GM21381 (cell line): ENCODE data around the gene EXOSC10.
"Not testable (repeated sequence)": the region's sequence is repeated elsewhere in the genome, so short reads cannot be mapped to it uniquely, and the experiment has no call there.

Source experiments
- ATAC-seq: cut with Tn5 transposase; IDR thresholded peaks from one replicate; pipeline ENCODE4 v1.9.1; 2021; ENCODE audit warnings: mild to moderate bottlenecking, moderate library complexity; ENCODE audit not compliant: unreplicated experiment

Gene EXOSC10

DNA sequence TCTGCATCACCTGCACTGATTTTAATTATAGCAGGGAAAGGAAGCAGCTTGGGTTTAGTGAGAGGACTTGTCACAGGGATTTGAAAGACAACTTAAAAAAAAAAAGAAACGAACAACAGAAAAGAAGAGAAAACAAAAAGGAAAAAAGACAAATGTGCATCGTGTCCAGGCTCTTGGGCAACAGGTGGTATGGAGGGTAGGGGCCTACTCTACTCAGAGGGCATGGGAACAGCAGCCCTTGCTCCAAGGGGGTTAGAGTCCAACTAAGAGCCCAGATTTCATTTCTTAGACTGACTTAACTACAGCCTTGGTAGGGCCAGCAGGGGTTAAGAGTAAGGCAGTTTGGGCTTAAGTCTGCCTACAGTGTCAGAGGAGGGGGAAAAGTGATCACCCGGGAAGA lies 15.3 kb upstream of the EXOSC10 start:
- ATAC-seq = no peak

DNA sequence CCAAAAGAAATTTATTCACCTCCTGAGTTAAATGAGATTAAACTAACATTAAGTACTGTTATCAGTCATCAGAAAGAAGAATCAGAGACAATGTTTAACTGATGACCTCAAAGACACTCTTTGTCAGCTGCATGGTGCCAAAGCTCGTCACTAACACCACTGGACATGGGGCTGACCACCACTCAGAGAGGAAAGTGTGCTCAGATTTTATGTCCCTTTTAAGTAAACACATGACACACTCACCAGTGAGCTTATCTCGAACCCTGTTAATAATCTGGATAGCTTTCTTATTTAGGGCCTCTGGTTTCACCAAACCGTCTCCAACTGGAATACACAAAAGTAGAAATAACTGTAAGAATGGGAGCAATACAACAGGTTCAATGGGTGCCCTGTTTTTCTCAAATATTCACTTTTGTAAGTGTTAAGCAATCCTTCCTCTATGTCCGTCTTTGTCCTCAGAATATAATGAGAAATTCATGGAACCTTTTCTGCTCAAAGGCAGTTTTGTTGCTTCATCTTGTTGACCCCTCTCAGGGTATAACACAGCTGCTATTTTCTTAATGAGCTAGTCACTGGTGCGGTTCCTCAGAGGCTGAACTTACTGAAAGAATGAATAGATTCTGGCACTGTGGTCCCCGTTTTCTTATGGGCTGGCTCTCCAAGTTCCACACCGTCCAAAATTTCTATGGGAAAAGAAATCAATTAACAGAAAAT lies 9.5 kb upstream of the EXOSC10 start:
- ATAC-seq = no peak

DNA sequence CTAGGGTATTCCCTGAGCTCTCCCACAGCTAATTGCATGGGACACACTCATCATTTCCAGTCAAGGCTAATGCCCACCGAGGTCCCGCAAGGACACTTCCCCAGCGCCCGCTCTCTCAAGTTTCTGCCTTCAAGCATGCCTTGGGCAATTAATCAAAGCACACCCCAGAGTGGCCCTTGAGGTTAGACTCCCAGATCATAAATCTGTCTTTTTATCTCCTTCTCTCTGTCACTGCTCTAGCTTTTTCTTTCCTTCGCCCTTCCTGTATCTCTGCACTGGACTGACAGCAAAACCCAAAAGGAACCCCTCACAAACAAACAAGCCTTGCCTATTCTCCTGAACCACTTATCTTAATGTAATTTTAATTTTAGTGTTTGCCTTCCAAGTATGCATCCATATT lies 7.9 kb upstream of the EXOSC10 start:
- ATAC-seq = no peak

DNA sequence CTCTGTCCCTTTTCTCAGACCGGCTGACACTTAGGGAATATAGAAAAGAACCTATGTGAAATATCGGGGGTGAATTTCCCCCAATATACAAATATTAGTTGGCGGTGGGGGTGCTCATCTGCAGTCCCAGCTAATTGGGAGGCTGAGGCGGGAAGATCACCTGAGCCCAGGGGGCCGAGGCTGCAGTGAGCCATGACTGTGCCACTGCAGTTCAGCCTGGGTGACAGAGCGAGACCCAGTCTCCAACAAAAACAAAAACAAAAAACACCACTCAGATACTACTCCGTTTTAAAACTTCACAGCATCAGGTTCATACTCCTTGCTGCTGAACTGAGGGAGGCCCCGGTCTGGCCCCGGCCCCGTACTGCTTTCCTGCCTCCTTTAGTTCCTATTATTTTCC lies 5.9 kb upstream of the EXOSC10 start:
- ATAC-seq = no peak

- no peak for ATAC-seq
Observed at GRCh38 chr1:11101347-11101746, 1.7 kb upstream of the EXOSC10 start.

DNA sequence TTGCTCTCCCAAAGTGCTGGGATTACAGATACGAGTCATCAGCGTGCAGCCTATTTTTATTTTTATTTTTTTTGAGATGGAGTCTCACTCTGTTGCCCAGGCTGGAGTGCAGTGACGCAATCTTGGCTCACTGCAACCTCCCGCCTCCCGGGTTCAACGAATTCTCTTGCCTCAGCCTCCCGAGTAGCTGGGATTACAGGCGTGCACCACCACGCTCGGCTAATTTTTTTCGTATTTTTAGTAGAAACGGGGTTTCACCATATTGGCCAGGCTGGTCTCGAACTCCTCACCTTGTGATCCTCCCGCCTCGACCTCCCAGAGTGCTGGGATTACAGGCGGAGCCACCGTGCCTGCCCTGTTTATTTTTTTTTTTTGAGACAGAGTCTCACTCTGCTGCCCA lies 1.1 kb upstream of the EXOSC10 start:
- not testable (repeated sequence) for ATAC-seq

DNA sequence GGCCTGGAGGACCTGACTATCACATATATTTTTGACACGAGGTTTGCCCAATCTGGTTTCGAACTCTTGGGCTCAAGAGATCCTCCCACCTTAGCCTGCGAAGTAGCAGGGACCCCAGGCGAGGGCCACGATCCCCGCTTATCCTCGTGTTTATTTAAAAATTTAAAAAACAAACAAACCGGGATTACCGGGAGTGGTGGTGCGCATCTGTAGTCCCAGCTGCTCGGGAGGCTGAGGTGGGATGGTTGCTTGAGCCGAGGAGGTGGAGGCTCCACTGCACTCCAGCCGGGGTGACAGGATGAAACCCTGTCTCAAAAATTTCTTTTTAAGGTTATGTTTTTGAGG lies 452 bp upstream of the EXOSC10 start:
- ATAC-seq = no peak

GRCh38 chr1:11098931-11099309 lies 749 bp downstream of the EXOSC10 start:
- ATAC-seq = no peak

DNA sequence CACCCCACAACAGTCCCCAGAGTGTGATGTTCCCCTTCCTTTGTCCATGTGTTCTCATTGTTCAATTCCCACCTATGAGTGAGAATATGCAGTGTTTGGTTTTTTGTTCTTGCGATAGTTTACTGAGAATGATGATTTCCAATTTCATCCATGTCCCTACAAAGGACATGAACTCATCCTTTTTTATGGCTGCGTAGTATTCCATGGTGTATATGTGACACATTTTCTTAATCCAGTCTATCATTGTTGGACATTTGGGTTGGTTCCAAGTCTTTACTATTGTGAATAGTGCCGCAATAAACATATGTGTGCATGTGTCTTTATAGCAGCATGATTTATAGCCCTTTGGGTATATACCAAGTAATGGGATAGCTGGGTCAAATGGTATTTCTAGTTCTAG lies 15.9 kb downstream of the EXOSC10 start:
- not testable (repeated sequence) for ATAC-seq

GRCh38 chr1:11080931-11081330 lies 18.7 kb downstream of the EXOSC10 start:
- ATAC-seq = no peak

DNA sequence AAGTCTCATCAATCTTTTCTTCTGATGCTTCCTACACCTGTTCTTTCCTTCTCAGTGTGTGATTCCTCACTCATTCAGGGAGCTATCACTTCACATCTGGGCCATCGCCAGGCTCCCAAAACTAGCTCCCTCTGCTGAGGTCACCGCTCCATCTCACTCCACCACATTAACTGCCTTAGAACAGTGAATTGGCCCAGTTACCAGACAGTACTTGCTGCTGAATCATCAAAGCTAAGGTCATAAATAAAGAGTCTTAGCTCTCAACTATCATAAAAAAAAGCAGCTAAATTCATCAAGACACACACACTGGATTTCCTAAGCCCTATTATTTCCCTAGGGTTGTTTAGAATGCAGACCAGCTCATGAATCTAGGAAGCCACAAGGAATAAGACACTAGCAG lies 21.0 kb downstream of the EXOSC10 start:
- ATAC-seq = no peak

DNA sequence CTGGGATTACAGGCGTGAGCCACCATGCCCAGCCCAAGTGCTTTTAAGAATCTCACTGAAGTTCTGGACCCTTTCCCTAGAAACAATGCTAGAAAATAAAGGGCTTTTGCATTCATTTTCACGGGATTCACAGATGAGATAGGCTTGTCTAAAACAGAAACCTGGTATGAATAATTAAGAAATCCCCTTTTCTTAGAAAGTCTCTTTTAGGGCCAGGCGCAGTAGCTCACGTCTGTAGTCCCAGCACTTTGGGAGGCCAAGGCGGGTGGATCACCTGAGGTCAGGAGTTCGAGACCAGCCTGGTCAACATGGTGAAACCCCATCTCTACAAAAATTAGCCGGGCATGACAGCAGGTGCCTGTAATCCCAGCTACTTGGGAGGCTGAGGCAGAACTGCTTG lies 26.3 kb downstream of the EXOSC10 start:
- ATAC-seq = not testable (repeated sequence)

DNA sequence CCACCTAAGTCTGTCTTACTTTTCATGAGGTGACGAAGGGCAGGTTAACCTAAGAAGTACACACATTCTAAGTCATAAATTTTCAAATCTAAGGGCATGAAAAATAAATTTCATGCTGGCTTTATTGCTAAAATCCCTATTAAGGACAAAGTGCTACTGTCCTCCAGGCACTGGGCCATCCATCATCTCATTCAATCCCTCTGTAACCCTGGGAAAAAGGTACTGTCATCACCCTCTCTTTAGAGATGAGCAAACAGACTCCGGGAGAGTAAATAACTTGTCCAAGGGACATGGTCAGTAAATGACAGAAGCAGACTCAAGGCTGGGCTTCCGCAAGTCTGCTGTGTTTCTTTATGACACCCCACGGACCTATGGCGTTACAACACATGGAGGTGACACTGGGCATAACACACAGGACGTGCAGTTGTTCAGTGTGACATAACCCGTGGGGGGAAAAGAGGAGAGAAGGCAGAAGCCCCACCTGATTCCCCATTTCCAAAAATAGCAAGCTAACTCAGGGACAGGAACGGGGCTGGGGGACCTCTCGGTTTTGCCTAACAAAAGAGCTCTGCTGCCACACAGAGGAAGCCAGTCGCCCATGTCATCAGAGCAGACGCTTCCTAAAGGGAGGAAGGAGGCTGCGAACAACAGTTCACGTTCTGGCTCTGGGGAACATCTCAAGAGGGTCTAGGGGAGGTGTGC lies 27.3 kb downstream of the EXOSC10 start:
- ATAC-seq = no peak

- ATAC-seq = no peak
Observed at GRCh38 chr1:11071463-11072215, 28.0 kb downstream of the EXOSC10 start.

- ATAC-seq = no peak
Observed at GRCh38 chr1:11070876-11071275, 28.8 kb downstream of the EXOSC10 start.

DNA sequence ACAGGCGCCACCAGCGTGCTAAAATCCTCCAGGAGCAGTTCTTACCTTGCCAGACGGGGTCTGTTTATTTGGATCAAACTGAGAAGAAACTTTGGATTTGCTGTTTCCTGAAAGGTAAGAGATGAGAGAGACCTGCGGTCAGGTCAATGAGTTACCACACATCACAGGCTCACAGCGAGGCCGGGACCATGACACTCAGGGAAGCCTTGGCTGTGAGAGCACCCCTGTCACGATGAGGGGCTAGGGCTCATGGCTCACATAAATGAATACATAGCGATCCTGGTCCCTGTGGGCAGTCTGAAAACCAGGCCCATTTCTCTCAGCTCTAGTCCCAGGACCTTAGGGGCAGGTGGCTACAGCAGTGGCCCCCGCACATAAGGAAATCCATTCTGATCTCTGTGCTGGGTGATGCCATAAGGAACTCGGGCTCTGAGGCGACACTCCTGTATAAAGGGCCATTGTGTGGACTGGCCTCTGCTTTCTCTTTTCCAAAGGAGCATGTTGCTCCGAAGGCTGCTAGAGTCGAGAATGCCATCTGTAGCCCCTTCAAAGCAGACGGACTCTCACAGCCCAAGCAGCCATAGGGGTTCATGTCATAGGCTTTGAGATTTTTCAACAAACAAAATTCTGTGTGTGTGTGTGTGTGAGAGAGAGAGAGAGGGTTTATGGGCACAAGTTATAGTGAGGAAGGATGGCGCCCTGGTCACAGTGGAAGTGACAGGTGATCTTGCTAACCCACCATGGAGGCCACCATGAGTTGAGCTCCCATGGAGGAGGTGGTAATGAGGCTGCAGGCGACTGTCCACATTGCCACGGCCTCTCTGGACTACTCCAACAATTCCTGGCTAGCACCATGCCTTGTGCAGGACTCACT lies 30.8 kb downstream of the EXOSC10 start:
- no peak for ATAC-seq

DNA sequence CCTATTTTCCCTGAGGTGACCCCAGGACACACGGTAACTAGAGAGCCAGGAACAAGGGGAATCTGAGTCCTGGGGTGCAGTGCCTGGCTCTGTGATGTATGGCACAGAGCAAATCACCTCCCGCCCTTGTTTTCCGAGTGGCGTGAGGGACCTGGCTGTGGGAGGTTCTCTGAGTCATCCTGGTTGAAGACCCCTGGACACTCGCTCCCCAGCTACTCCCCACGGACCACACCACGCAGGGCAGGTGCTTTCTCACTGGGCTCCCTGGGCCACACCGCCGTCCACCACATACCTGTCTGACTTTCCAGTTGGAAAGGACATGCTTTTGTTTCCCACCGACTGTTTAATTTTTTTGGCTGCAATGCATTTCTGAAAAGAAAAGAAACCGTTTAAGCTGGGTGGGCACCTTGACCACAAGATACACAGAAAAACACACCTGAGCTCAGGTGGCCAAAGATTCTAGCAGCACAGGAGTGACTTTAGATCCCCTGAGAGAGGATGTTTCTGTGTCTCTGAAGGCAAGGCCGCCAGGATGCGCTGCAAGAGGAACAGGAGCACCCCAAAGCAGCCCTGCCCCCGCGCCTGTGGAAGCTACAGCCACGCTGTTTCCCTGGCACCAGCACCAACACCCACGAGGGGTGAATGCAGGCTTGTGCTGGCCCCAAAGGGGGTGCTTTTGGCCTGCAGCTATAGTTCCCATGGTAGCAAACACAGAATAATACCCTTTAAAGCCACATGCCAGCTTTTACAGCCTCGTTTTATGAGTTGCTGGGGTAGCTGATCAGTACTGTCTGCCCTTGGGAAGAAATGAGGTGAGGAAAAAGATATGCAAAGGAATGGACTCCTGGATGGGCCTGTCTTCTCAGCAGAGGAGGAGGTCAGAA lies 31.7 kb downstream of the EXOSC10 start:
- ATAC-seq = no peak

- no peak for ATAC-seq
Observed at GRCh38 chr1:11065796-11066195, 33.9 kb downstream of the EXOSC10 start.

DNA sequence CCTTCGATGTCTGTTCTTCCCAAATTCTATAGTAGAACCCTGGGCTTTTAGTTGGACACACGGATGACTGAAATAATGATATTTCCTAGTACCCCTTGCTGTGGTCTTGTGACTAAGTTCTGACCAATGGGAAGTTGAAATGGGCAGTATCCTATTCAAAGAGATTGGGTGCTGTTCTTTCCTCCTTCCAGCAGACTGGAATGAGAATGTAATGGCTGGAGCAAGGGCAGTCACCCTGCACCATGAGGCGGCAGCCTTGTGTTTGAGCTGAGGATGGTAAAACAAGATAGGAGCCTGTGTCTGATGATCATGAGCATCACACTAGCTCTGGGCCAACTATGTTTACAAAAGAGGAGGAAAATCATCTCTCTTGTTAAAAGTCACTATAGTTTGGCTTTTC lies 34.7 kb downstream of the EXOSC10 start:
- ATAC-seq = no peak

DNA sequence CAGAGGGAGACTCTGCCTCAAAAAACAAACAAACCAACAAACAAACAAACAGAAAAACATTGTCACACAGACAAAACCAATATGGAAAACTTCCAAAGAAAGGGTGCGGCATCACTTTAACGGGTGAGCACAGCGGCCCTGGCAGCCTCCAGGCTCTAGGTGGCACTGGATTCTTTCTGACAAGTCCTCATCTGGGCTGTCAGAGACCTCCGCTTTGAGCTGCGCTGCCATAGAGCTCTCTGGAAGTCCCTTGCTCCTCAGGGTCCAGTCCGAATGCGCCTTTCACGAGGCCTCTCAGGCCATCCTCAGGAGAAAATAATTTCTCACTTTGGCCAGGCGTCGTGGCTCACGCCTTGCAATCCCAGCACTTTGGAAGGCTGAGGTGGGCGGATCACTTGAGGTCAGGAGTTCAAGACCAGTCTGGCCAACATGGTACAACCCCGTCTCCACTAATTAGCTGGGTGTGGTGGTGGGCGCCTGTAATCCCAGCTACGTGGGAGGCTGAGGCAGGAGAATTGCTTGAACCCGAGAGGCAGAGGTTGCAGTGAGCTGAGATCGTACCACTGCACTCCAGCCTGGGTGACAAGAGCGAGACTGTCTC lies 35.6 kb downstream of the EXOSC10 start:
- not testable (repeated sequence) for ATAC-seq
